Esophagus (tissue), 2 donors: ENCODE measurements around the gene TMEM43. TPM values are rescaled to one million over a fixed set of nuclear protein-coding genes. Genes with fewer than 3 reads are reported as not detected.
"Not testable (repeated sequence)": the region's sequence is repeated elsewhere in the genome, so short reads cannot be mapped to it uniquely, and the experiment has no call there.

Source experiments
- H3K27ac ChIP-seq, 2 donors: one replicate each; pipeline ENCODE4 v1.5.1; 2013; ENCODE audit warnings: low read depth in 2 of 2, mild to moderate bottlenecking in 2 of 2, inconsistent platforms in 1 of 2, low read length in 1 of 2, moderate library complexity in 1 of 2
- H3K27me3 ChIP-seq, 2 donors: one replicate each; pipeline ENCODE4 v1.6.1; 2013; ENCODE audit warnings: low read length in 2 of 2, control low read depth in 1 of 2, mild to moderate bottlenecking in 1 of 2; ENCODE audit not compliant: insufficient read depth in 2 of 2, control insufficient read depth in 1 of 2
- H3K36me3 ChIP-seq, 2 donors: one replicate each; pipeline ENCODE4 v1.6.1; 2013; ENCODE audit warnings: low read length in 1 of 2; ENCODE audit not compliant: control insufficient read depth in 2 of 2, insufficient read depth in 2 of 2
- H3K4me1 ChIP-seq, 2 donors: one replicate each; pipeline ENCODE4 v1.6.1; 2013; ENCODE audit warnings: low read length in 1 of 2; ENCODE audit not compliant: control insufficient read depth in 2 of 2, insufficient read depth in 2 of 2
- H3K4me3 ChIP-seq, 2 donors: one replicate each; pipeline ENCODE4 v1.5.1; 2013; ENCODE audit warnings: low read length in 2 of 2, mild to moderate bottlenecking in 2 of 2, low read depth in 1 of 2, moderate library complexity in 1 of 2
- H3K9me3 ChIP-seq, 2 donors: one replicate each; pipeline ENCODE4 v1.6.1; 2013; ENCODE audit warnings: mild to moderate bottlenecking in 2 of 2, low read depth in 1 of 2, low read length in 1 of 2, moderate library complexity in 1 of 2; ENCODE audit not compliant: control insufficient read depth in 2 of 2, insufficient read depth in 1 of 2
- WGBS, 2 donors: extraction: QIAGEN DNeasy Blood & Tissue Kit; methylation state at CpG; one replicate each; pipeline ENCODE4 v1.1.7; 2013; 5-methylcytosine and 5-hydroxymethylcytosine counted together
- polyA plus RNA-seq, 2 donors: library from polyadenylated mRNA; stranded (reverse); fragments of 200-250 nt; gene quantifications; one replicate each; pipeline ENCODE4 v1.2.3, GENCODE V29; 2013
- donor health status: healthy with polysubstance abuse.
- donor health status: Bipolar disorder and iron deficiency.

TMEM43 gene
- polyA plus RNA-seq, 2 donors: 41.4 to 45.6 TPM

GRCh38 chr3:14097616-14098391, 27.0 kb upstream of the TMEM43 start:
- Histone ChIP-seq H3K9me3 (peaks cover 0 to 2% of the 10 kb centered on the region in 2 donors), H3K27ac (no peak overlapping the region), H3K36me3 (no peaks in the 10 kb centered on the region), H3K27me3 (no peaks in the 10 kb centered on the region), H3K4me1 (no peaks in the 10 kb centered on the region), H3K4me3 (no peak overlapping the region)
- WGBS, 2 donors: 92 to 93% methylated on average over 5 of the region's 5 CpGs

- not testable (repeated sequence) for H3K4me3 ChIP-seq, H3K36me3 ChIP-seq, H3K27me3 ChIP-seq, H3K4me1 ChIP-seq, H3K9me3 ChIP-seq, H3K27ac ChIP-seq
- 96% methylated on average over 5 of the region's 5 CpGs for WGBS, 2 donors
Measured at GRCh38 chr3:14109821-14110220, 15.0 kb upstream of the TMEM43 start.

GRCh38 chr3:14110699-14111098, 14.2 kb upstream of the TMEM43 start:
- no peaks in the 10 kb centered on the region for H3K4me1 ChIP-seq
- 84 to 87% methylated on average over 4 of the region's 4 CpGs for WGBS, 2 donors
- peaks cover 6 to 10% of the 10 kb centered on the region in 2 donors for H3K36me3 ChIP-seq
- no peaks in the 10 kb centered on the region for H3K9me3 ChIP-seq
- no peak overlapping the region for H3K27ac ChIP-seq
- H3K27me3 ChIP-seq: no peaks in the 10 kb centered on the region
- no peak overlapping the region for H3K4me3 ChIP-seq

DNA sequence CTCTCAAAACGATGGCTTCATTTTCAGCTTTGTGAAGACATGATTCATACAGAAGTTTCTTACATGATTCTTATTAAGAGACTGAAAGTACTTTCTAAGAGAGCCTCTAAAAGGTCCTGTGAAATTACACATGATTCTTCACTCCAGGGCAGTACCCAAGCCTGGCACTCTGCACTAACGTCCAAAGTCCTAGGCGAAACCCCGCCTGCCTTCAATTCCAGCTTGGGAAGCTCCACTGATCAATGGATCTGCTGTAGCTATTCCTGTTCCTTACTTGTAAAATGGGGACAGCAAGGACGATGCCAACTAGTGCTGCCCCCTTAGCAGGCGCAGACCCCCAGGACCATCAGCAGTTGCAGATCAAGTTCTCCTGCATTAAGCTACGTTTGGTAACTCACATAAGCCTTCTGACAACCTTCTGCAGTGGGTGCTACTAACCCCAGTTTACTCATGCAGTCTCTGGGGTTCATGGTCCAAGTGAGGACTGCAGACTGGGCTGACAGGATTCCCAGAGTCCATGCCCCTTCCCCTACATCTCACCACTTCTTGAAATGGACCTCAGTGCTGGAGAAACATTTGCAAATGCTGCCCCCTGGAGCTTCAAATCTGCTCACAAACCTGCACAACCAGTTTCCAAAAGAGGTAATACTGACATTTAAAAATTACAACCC, 10.8 kb upstream of the TMEM43 start:
- Histone ChIP-seq H3K4me3 (no peak overlapping the region), H3K27ac (no peak overlapping the region), H3K27me3 (no peaks in the 10 kb centered on the region), H3K36me3 (peaks cover 9 to 10% of the 10 kb centered on the region in 2 donors), H3K4me1 (peaks cover 3 to 5% of the 10 kb centered on the region in 2 donors), H3K9me3 (no peaks in the 10 kb centered on the region)
- 83 to 91% methylated on average over 7 of the region's 7 CpGs for WGBS, 2 donors

DNA sequence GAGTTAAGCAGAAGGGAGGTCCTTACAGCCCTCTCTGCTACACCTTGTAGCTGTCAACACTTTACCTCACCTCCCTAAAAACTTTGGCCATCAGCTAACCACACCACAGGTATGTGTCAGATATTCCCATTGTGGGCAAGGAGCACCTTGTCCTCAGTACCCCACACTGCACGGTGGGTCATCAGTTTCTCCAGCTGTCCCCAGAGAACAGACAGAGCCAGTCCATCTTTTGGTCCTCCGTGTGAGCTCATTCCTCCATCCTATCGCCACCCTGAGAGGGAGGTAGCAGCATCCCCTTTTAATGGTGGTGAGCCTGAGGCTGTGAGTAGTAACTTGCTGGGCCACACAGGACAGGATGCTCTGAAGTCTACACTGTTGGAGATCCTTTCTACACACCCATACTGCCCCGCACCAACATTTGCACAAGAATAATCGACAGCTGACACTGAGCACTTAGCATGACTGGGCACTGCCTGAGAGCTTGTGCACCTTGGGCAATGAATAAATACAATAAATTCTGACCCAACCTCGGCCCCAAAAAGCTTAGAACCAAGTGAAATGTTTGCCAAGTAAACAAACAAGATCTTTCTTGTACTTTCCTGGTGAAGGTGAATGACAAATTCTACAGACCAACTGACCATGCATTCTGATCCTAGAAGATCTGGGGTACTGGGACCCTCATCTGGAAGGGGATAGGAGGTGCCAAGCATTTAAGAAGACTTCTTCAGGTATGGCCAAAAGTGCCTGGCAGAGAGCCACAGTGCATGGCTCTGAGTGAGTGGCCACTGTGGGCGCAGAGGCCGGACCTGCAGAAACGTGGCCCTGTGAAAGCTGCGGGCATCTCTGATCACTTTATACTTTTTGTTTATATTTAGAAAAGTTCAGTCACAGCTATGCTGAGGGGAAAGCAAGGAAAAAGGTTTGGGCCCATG, 7.1 kb upstream of the TMEM43 start:
- H3K9me3 ChIP-seq: no peaks in the 10 kb centered on the region
- no peak overlapping the region for H3K27ac ChIP-seq
- H3K4me3 ChIP-seq: no peak overlapping the region
- H3K36me3 ChIP-seq: peaks cover 6 to 10% of the 10 kb centered on the region in 2 donors
- no peaks in the 10 kb centered on the region for H3K27me3 ChIP-seq
- peaks cover 5 to 12% of the 10 kb centered on the region in 2 donors for H3K4me1 ChIP-seq
- 87 to 89% methylated on average over 10 of the region's 10 CpGs for WGBS, 2 donors

GRCh38 chr3:14118400-14119381, 6.2 kb upstream of the TMEM43 start:
- Histone ChIP-seq H3K4me1 (peaks cover 5 to 16% of the 10 kb centered on the region in 2 donors), H3K27me3 (no peaks in the 10 kb centered on the region), H3K27ac (peak overlapping the region; percentile 25 to 57), H3K36me3 (peaks cover 6 to 10% of the 10 kb centered on the region in 2 donors), H3K9me3 (no peaks in the 10 kb centered on the region), H3K4me3 (no peak overlapping the region)
- WGBS, 2 donors: 53 to 56% methylated on average over 13 of the region's 13 CpGs

- no peak overlapping the region for H3K4me3 ChIP-seq
- peak overlapping the region in 1 of 2 donors; percentile 43 for H3K27ac ChIP-seq
- H3K36me3 ChIP-seq: peaks cover 4 to 10% of the 10 kb centered on the region in 2 donors
- no peaks in the 10 kb centered on the region for H3K27me3 ChIP-seq
- 72 to 80% methylated on average over 2 of the region's 2 CpGs for WGBS, 2 donors
- no peaks in the 10 kb centered on the region for H3K9me3 ChIP-seq
- peaks cover 5 to 19% of the 10 kb centered on the region in 2 donors for H3K4me1 ChIP-seq
Measured at GRCh38 chr3:14119651-14120050, 5.2 kb upstream of the TMEM43 start.

- 91 to 93% methylated on average over 11 of the region's 11 CpGs for WGBS, 2 donors
- Histone ChIP-seq H3K4me3 (no peak overlapping the region), H3K27me3 (no peaks in the 10 kb centered on the region), H3K27ac (no peak overlapping the region), H3K4me1 (peaks cover 5 to 19% of the 10 kb centered on the region in 2 donors), H3K9me3 (no peaks in the 10 kb centered on the region), H3K36me3 (peaks cover 3 to 4% of the 10 kb centered on the region in 2 donors)
Measured at GRCh38 chr3:14120111-14120920, 4.5 kb upstream of the TMEM43 start.
